HepG2 (cell line): ENCODE results near the gene TMEM236. TPM values are rescaled to one million over a fixed set of nuclear protein-coding genes. Genes with fewer than 3 reads are reported as not detected.

Source experiments
- ATAC-seq: fragments of 200-7000 bp; cut with Tn5 transposase; 3 replicates; pipeline ENCODE4 v1.9.1; 2020; ENCODE audit warnings: mild to moderate bottlenecking, moderate library complexity
- BruUV-seq: library from RNA; stranded (reverse); fragments of 400-500 nt; replicated peaks from 2 replicates; lab custom pipeline; 2021; lab: Mats Ljungman, UMichigan
- CTCF ChIA-PET: fragments of 300-600 bp; formaldehyde crosslinking; extraction: SDS; loops from one replicate; lab custom pipeline; 2021; ENCODE audit warnings: low total read pairs, inconsistent platforms, low intra/inter-chr PET ratio; lab: Yijun Ruan, JAX
- POLR2A ChIA-PET: fragments of 350-600 bp; sonication (Branson Sonifier 250); formaldehyde crosslinking; loops from one replicate; lab custom pipeline; 2020; ENCODE audit warnings: antibody characterized with exemption, inconsistent platforms; lab: Yijun Ruan, JAX
- DNase-seq: peaks from one replicate; pipeline ENCODE4 v3.0.0-alpha.2; 2015; ENCODE audit warnings: low spot score
- FAIRE-seq: peaks from 3 replicates; lab custom pipeline; 2011; peaks lifted over from hg19 to GRCh38; lab: Jason Lieb, UNC
- H2AFZ ChIP-seq: one replicate; pipeline ENCODE4 v1.6.1; 2011; ENCODE audit warnings: low read length, inconsistent platforms
- H3K27ac ChIP-seq: fragments of 300-600 bp; 3 replicates; pipeline ENCODE4 v1.8.0; 2011; ENCODE audit warnings: mixed run types, mild to moderate bottlenecking, mixed read lengths, low read length, inconsistent platforms; ENCODE audit not compliant: insufficient read depth; ENCODE audit errors: extremely low read length
- H3K27me3 ChIP-seq, 2 experiments: fragments of 200-600 bp in 1 of 2; 2 replicates in 1 of 2; 3 replicates in 1 of 2; pipeline versions ENCODE4 v1.6.0 to v1.8.0; 2011; ENCODE audit warnings: low read length in 2 of 2, mild to moderate bottlenecking in 2 of 2, moderate library complexity in 2 of 2, inconsistent platforms in 1 of 2; ENCODE audit not compliant: insufficient read depth in 2 of 2, control insufficient read depth in 1 of 2
- H3K36me3 ChIP-seq, 2 experiments: fragments of 200-600 bp in 1 of 2; replicated peaks in 1 of 2; 2 replicates in 1 of 2; 3 replicates in 1 of 2; pipeline versions ENCODE4 v1.5.1 to v1.8.0; 2011; ENCODE audit warnings: low read length in 2 of 2, inconsistent platforms in 1 of 2; ENCODE audit not compliant: insufficient read depth in 2 of 2, control insufficient read depth in 1 of 2
- H3K4me1 ChIP-seq: 2 replicates; pipeline ENCODE4 v1.5.1; 2012; ENCODE audit warnings: low read length, inconsistent platforms; ENCODE audit not compliant: insufficient read depth
- H3K4me2 ChIP-seq: 2 replicates; pipeline ENCODE4 v1.6.0; 2011; ENCODE audit warnings: low read depth, low read length, inconsistent platforms
- H3K4me3 ChIP-seq, 3 experiments: fragments of 200-600 bp in 1 of 3; sonication (generic), shearing (Covaris generic) in 1 of 3; replicated peaks in 1 of 3; 2 replicates each; pipeline ENCODE4 v1.5.1; 2011 to 2016; ENCODE audit warnings: low read length in 3 of 3, inconsistent platforms in 2 of 3, low read depth in 2 of 3, mild to moderate bottlenecking in 2 of 3, control low read depth in 1 of 3, mixed read lengths in 1 of 3; ENCODE audit not compliant: insufficient read depth in 1 of 3
- H3K79me2 ChIP-seq: one replicate; pipeline ENCODE4 v1.6.1; 2011; ENCODE audit warnings: low read length, inconsistent platforms; ENCODE audit not compliant: insufficient read depth
- H3K9ac ChIP-seq: 2 replicates; pipeline ENCODE4 v1.6.0; 2011; ENCODE audit warnings: mild to moderate bottlenecking, low read depth, low read length, inconsistent platforms; ENCODE audit not compliant: insufficient read depth
- H3K9me3 ChIP-seq: 2 replicates; pipeline ENCODE4 v1.5.1; 2012; ENCODE audit warnings: mild to moderate bottlenecking, low read length
- H4K20me1 ChIP-seq: 2 replicates; pipeline ENCODE4 v1.6.0; 2011; ENCODE audit warnings: inconsistent platforms, mild to moderate bottlenecking, low read length, moderate library complexity; ENCODE audit not compliant: insufficient read depth
- MAFK ChIP-seq, 2 experiments: IDR thresholded peaks in 1 of 2; conservative IDR thresholded peaks in 1 of 2; 2 replicates each; pipeline ENCODE4 v1.6.1; 2011; ENCODE audit warnings: improper control_type of control experiment in 2 of 2, low read length in 2 of 2
- TARDBP ChIP-seq: sonication (generic); formaldehyde crosslinking; IDR thresholded peaks from 2 replicates; pipeline ENCODE4 v1.8.0; 2022; ENCODE audit warnings: mild to moderate bottlenecking, missing genetic modification reagents
- TBX3 ChIP-seq: fragments of 450-650 bp; IDR thresholded peaks from 2 replicates; pipeline ENCODE4 v1.6.1; 2017; ENCODE audit warnings: antibody characterized with exemption, mild to moderate bottlenecking, inconsistent platforms, borderline replicate concordance
- ZNF629 ChIP-seq: sonication (generic); formaldehyde crosslinking; conservative IDR thresholded peaks from 2 replicates; pipeline ENCODE4 v1.5.0; 2020; ENCODE audit warnings: missing genetic modification reagents
- WGBS: methylation state at CpG from one replicate; pipeline ENCODE4 v1.1.6; 2017; ENCODE audit warnings: low lambda C conversion rate; 5-methylcytosine and 5-hydroxymethylcytosine counted together
- in situ Hi-C: cut with HindIII; loops from 2 replicates; pipeline ENCODE4 v1.10.0; 2017; ENCODE audit warnings: low pct_unique_long_range_greater_than_20kb; ENCODE audit not compliant: extremely low pct_ligation_motif_present
- intact Hi-C: fragments of 100-400 bp; cut with micrococcal nuclease; formaldehyde crosslinking; loops from one replicate; pipeline ENCODE4 v1.10.0; 2022; ENCODE audit not compliant: unreplicated experiment
- polyA plus RNA-seq, 8 experiments: library from polyadenylated mRNA; depleted of rRNA in 3 of 8; stranded (reverse) in 7 of 8; unstranded in 1 of 8; fragments of >200 nt; fragmentation: Illumina TruSeq in 4 of 8; extraction: Trizol in 4 of 8; gene quantifications; 2 replicates each; pipeline versions ENCODE4 v1.2.1 to v1.2.3, GENCODE V29; 2011 to 2016; ENCODE audit warnings: low read depth in 4 of 8, missing spikeins in 1 of 8, mixed read lengths in 1 of 8; ENCODE audit not compliant: insufficient read depth in 1 of 8
- total RNA-seq, 5 experiments: library from RNA; depleted of rRNA; stranded (reverse); fragments of >200 nt; fragmentation: Illumina TruSeq; extraction: Trizol; gene quantifications; 2 replicates each; pipeline ENCODE4 v1.2.3, GENCODE V29; 2016; ENCODE audit warnings: low read depth in 1 of 5
- TF ChIP-seq, protein P1 (sequence below): sonication (generic); formaldehyde crosslinking; IDR thresholded peaks from 2 replicates; pipeline ENCODE4 v1.9.0; 2022; ENCODE audit warnings: low read depth, missing genetic modification reagents
- TF ChIP-seq, protein P2 (sequence below): sonication (generic); formaldehyde crosslinking; IDR thresholded peaks from 2 replicates; pipeline ENCODE4 v1.5.0; 2020; ENCODE audit warnings: missing genetic modification reagents
- TF ChIP-seq, protein P3 (sequence below): sonication (generic); formaldehyde crosslinking; IDR thresholded peaks from 2 replicates; pipeline ENCODE4 v1.8.0; 2022; ENCODE audit warnings: missing genetic modification reagents, low read depth, mild to moderate bottlenecking, borderline replicate concordance
- TF ChIP-seq, protein P4 (sequence below): fragments of 450-650 bp; IDR thresholded peaks from 2 replicates; pipeline ENCODE4 v1.6.1; 2016

The TMEM236 gene
- total and polyA plus RNA-seq, 2 of the 13 experiments (the other 11 are each of a cell fraction or from before 2014, with no cell fraction given): 0.04 to 0.08 TPM

DNA sequence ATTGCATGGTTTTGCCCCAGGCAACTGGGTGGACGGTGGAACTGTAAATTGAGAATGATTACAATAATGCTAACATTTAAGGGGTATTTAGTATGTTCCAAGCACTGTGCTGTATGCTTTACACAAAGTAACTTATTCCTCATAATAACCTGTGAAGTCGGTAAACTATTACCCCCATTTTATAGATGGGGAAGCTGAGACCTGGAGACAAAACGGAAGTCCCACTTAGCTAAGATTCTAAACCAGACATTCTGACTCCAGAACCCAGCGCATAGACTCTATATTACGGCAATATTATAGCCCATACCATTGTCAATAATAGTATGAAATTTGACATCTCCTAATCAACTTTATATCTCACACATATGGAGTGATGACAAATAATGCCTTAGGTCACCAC is 39.9 kb upstream of the TMEM236 start:
- 97% methylated on average over 5 of the region's 5 CpGs for WGBS
- intact Hi-C loops: no loop called here

DNA sequence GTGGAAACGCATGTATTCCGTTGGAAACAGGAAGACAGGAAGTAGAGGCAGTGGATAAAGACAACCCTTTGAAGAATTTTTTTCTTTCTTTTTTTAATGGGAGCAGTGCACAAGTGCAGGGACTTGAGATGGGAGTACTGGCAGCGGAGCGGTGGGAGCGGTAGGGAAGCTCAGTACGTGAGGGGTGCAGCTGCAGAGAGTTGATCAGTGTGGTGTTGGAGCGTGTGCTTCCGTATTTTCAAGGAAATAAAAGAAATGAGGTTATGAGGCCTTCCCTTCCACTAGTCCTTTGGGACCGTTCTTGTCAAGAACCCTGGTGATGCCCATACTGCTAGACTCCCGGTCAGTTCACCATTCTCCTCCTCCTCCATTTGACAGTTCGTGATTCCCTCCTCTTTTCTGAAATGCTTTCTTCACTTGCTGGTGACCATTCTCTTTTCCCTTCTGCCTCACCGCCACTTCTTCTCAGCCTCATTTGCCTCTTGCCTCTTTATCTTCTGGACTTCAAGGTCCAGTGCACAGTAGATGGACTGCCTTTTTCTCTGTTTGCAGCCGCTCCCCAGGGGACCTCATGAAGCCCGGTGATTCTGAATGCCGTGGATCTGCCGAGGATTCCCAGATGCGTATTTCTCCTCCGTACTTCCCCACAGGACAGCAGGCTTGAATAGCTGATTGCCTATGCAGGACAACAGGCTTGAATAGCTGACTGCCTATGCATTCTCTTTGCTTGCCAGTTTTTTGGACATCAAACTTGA is 39.1 kb upstream of the TMEM236 start:
- no peaks in the 10 kb centered on the region for H3K79me2 ChIP-seq
- FAIRE-seq (no peak), DNase-seq (no peak), ATAC-seq (no peak)
- no peaks in the 10 kb centered on the region for H3K27me3 ChIP-seq
- no peak overlapping the region for H3K27ac ChIP-seq
- H3K36me3 ChIP-seq: peaks cover 12 to 67% of the 10 kb centered on the region in 2 experiments
- intact Hi-C loops (no loop called here), in situ Hi-C loops (no loop called here)
- no peak for TF ChIP-seq TARDBP (CRISPR knock-in tag)
- TF ChIP-seq, protein P1, sequence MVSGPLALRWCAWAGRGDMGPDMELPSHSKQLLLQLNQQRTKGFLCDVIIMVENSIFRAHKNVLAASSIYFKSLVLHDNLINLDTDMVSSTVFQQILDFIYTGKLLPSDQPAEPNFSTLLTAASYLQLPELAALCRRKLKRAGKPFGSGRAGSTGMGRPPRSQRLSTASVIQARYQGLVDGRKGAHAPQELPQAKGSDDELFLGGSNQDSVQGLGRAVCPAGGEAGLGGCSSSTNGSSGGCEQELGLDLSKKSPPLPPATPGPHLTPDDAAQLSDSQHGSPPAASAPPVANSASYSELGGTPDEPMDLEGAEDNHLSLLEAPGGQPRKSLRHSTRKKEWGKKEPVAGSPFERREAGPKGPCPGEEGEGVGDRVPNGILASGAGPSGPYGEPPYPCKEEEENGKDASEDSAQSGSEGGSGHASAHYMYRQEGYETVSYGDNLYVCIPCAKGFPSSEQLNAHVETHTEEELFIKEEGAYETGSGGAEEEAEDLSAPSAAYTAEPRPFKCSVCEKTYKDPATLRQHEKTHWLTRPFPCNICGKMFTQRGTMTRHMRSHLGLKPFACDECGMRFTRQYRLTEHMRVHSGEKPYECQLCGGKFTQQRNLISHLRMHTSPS (CRISPR knock-in tag): no peak
- no peak for TF ChIP-seq MAFK (conservative IDR thresholded peaks at IDR 0.05 in 1 of 2, IDR thresholded peaks at IDR 0.05 in 1 of 2; ENCODE audit: low read length in 2 of 2)
- TF ChIP-seq, protein P2, sequence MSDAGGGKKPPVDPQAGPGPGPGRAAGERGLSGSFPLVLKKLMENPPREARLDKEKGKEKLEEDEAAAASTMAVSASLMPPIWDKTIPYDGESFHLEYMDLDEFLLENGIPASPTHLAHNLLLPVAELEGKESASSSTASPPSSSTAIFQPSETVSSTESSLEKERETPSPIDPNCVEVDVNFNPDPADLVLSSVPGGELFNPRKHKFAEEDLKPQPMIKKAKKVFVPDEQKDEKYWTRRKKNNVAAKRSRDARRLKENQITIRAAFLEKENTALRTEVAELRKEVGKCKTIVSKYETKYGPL: no peak
- TF ChIP-seq, protein P3, sequence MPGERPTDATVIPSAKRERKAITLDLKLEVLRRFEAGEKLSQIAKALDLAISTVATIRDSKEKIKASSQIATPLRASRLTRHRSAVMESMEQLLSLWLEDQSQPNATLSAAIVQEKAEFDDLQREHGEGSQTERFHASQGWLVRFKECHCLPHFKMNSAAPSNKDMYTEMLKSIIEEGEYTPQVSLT (CRISPR knock-in tag): no peak
- TF ChIP-seq TBX3: no peak
- H4K20me1 ChIP-seq: no peaks in the 10 kb centered on the region
- no peaks in the 10 kb centered on the region for H3K9me3 ChIP-seq
- H3K4me1 ChIP-seq: no peaks in the 10 kb centered on the region
- WGBS: 98% methylated on average over 18 of the region's 18 CpGs
- ChIA-PET POLR2A (no interaction called here), CTCF (no interaction called here)
- H2AFZ ChIP-seq: no peak overlapping the region
- no peak overlapping the region for H3K4me2 ChIP-seq
- no peak overlapping the region for H3K4me3 ChIP-seq
- H3K9ac ChIP-seq: no peak overlapping the region
- no TSS peak for BruUV-seq

More for the DNA sequence above, 39.9 kb upstream of the TMEM236 start:
- Histone ChIP-seq H3K4me2 (no peak overlapping the region), H3K36me3 (peaks cover 12 to 67% of the 10 kb centered on the region in 2 experiments), H3K27me3 (no peaks in the 10 kb centered on the region), H4K20me1 (no peaks in the 10 kb centered on the region), H2AFZ (no peak overlapping the region), H3K9ac (no peak overlapping the region), H3K79me2 (no peaks in the 10 kb centered on the region), H3K27ac (no peak overlapping the region), H3K9me3 (no peaks in the 10 kb centered on the region), H3K4me3 (no peak overlapping the region), H3K4me1 (no peaks in the 10 kb centered on the region)
- no TSS peak for BruUV-seq
- ATAC-seq (no peak), DNase-seq (no peak), FAIRE-seq (no peak)
- in situ Hi-C loops: no loop called here
- CTCF ChIA-PET: no interaction called here
- TF ChIP-seq ZNF629: peak; percentile 59
- TF ChIP-seq, protein P4, sequence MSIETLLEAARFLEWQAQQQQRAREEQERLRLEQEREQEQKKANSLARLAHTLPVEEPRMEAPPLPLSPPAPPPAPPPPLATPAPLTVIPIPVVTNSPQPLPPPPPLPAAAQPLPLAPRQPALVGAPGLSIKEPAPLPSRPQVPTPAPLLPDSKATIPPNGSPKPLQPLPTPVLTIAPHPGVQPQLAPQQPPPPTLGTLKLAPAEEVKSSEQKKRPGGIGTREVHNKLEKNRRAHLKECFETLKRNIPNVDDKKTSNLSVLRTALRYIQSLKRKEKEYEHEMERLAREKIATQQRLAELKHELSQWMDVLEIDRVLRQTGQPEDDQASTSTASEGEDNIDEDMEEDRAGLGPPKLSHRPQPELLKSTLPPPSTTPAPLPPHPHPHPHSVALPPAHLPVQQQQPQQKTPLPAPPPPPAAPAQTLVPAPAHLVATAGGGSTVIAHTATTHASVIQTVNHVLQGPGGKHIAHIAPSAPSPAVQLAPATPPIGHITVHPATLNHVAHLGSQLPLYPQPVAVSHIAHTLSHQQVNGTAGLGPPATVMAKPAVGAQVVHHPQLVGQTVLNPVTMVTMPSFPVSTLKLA: no peak
- POLR2A ChIA-PET: no interaction called here
